Stimulated activated naive CD4-positive, alpha-beta T cell (primary cell): ENCODE measurements around the gene LHB.

ENCODE experiments used
- DNase-seq, 6 experiments: peaks; one replicate each; lab custom pipeline; 2025; lab: John Stamatoyannopoulos, UW

The LHB gene

DNA sequence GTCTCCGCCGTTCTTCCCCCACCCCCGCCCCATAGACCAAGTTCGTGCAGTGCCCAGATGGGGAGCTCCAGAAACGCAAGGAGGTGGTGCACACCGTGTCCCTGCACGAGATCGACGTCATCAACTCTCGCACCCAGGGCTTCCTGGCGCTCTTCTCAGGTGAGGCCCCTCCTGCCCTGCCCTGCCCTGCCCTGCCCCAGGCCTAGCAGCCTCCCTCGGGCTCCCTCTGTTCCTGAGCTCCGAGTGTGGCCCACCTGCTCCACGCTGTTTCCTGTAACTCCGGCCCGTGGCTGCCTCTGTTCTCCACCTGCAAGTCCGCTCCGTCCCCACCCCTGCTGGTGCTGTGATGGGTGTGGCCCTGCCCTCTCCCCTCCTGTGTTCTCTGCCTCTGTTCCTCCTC is 6.4 kb downstream of the LHB start:
- DNase-seq = no peak

DNA sequence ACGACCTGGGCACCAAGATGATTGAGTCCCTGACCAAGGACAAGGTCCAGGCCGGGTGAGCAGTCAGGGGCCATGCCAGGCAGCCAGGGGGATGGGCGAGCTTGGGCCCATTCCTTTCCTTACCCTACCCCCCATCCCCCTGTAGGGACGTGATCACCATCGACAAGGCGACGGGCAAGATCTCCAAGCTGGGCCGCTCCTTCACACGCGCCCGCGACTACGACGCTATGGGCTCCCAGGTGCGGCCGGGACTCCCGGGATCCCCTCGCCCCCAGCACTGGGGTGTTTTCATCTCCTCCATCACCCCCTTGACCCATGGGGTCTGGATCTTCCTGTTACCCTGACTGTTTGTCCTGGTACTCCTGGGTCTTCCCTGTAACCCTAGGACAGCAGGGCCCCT is 7.1 kb downstream of the LHB start:
- DNase-seq = no peak

DNA sequence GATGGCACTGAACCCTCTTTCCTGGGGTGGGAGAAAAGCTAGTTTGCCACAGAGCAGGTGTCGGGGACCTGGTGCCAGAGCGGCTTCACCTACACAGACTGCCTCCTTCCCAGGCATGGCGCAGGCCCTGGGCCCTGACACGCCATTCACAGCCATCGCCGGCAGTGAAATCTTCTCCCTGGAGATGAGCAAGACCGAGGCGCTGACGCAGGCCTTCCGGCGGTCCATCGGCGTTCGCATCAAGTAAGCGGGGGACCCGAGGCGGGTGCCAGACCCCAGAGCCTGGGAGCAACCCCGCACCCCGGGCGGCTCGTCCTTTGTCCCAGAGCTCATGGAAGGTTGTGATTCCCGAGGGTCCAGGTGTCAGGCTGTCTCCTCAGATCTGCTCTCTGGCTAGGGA is 10.0 kb downstream of the LHB start:
- no peak for DNase-seq

DNA sequence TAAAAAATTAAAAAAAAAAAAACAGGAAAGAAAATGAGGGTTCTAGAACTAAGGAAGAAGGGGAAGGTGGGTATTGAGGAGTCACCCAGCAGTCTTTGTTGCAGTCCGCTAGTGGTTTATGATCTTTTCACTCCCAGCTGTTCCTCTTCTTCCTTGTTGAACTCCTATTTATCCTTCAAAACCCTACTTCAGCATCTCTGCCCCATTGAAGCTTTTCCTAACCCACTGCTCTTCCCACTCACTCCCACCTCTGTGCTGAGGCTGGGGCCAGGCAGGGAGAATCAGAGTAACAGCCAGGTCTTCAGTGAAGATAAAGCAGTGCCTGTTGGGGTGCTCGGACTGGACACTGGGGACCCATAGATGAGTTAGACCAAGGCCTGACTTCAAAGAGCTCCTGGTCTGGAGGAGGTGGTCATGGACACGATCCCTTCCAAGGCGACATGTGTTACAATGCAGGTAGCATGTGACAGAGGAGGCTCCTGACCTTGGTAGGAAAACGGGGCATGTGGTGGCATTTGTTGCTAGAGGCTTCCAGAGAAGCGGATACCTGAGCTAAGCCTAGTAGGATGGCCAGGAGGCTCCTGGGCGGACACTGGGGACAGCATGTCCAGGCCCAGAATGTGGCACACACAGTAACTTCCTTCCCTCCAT is 11.8 kb downstream of the LHB start:
- no peak for DNase-seq

- DNase-seq = no peak
These were observed 12.8 kb downstream of the LHB start for GRCh38 chr19:49004133-49004532.

DNA sequence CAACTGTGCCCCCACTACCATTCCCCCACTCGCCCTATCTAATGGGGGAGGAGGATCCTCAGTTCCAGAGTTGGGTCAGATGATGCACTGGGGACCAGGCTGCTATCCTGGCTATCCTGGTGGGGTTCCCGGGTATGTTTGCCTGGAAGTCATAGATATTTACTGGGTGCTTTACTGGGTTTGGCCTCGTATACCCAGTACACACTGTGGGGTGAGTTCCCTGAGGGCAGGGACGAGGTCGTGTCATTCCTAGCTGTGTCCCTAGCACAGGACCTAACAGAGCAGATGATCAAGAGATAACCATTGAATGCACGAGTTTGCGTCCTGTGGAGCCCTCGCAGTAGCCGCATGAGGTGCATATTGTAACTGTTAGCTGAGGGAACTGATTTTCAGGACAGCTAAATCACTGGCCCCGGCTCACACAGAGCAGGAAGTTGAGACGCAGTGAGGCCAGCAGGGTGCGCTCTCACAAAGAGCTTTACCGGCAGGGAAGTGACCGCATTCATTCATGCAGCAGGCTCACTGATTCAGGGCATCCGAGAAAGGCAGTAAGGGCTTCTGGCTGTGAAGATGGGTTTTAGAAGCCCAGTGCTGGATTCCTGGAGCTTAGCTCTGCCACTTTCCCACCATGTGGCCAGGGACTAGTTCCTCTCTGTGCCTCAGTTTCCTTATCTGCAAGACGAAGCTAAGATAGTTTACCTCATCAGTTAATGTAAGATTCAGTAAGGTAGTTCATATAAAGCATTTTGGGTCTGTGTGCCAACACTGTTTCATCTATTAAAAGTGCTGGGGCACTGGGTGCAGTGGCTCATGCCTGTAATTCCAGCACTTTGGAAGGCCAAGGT is 17.2 kb downstream of the LHB start:
- peak; percentile 29 to 65 (median 46) for DNase-seq

- DNase-seq = peak in 3 of 6 experiments; percentile 10 to 29 (median 15)
These were observed 18.9 kb downstream of the LHB start for GRCh38 chr19:48997972-48998371.

DNA sequence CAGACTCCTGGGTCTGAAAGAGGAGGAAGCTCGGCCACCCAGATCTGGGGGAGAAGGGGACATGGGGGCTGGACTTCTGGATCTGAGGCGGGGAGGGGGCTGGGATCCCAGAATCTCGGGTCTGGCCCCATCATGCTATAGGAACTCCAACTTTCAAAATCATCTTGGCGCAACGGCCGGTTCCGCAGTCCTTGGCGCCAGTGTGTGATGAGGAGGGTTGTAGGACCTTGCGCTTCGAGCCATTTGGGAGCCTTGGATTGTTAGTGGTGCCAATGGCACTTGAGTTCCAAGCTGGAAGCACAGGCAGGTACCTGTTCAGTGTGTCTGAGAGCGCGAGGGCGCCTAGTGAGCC is 22.9 kb downstream of the LHB start:
- DNase-seq = no peak

- peak; percentile 98 to 100 (median 99) for DNase-seq
These were observed 23.5 kb downstream of the LHB start, which contains the start of the genes GYS1 and RUVBL2 for GRCh38 chr19:48993175-48994034. Gene GYS1, minus strand, starts transcription at chr19:48993309. Its CDS starts 197 bp downstream, at chr19:48993112. Gene RUVBL2, plus strand, starts transcription at chr19:48993887. Its CDS starts 25 bp downstream, at chr19:48993912.

GRCh38 chr19:48992581-48993174 is 24.2 kb downstream of the LHB start:
- no peak for DNase-seq

- no peak for DNase-seq
These were observed 24.9 kb downstream of the LHB start for GRCh38 chr19:48991873-48992580.

- DNase-seq = no peak
These were observed 25.8 kb downstream of the LHB start for GRCh38 chr19:48991011-48991609.

- no peak for DNase-seq
These were observed 26.5 kb downstream of the LHB start for GRCh38 chr19:48990400-48990799.

DNA sequence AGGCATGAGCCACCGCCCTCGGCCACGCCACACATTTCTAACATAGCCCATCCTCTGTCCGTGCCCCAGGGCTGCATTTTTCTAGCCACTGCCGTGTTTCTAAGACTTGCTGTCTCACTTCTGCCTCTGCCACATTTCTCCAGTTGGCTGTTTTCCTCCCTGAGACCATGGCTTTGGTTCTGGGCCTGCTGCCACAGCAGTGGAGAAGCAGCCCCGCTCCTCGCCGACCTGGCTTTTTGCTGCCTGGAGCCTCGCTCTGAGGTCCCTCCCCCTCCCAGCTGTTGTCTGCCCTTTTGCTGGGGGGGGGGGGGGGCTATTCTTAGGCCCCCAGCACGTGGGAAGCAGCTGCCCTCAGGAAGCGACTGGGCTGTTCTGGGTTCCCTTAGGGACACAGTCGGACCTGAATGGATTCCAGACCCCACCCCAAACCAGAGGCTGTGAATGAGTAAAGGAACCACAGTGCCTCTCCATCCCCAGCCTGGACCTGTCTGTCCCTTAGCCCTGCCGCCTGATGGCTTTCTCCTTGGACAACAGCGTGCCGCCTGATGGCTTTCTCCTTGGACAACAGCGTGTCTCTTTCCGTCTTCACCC is 27.1 kb downstream of the LHB start:
- no peak for DNase-seq

DNA sequence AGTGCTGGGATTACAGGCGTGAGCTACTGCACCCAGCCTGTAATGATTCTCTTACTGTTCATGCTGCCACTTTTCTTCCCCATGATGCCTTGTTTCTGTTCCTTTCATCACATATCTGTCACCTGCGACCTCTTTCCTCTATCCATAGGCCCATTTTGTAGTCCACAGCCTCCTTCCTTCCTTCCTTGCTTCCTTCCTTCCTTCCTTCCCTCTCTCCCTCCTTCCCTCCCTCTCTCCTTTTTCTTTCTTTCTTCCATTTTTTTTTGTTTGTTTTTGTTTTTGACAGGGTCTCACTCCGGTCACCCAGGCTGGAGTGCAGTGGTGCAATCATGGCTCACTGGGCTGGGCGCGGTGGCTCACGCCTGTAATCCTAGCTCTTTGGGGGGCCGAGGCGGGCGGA is 28.0 kb downstream of the LHB start:
- DNase-seq = no peak

GRCh38 chr19:48988286-48988685 is 28.6 kb downstream of the LHB start:
- DNase-seq = no peak

DNA sequence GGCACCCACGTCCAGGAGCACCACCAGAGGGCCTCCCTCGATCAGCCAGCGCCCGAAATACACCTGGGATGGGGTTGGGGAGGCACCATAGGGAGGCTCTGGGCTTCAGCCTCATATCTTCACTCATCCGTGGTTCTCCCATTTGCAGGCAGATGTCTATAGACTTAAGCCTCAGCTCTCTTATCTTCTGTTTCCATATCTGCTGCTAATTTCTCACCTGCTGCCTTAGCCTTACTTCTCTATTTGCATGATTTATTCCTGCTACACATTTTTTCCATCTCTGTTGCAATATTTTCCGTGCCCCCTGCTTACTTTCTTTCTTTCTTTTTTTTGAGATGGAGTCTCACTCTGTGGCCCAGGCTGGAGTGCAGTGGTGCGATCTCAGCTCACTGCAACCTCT is 29.6 kb downstream of the LHB start:
- DNase-seq = no peak

DNA sequence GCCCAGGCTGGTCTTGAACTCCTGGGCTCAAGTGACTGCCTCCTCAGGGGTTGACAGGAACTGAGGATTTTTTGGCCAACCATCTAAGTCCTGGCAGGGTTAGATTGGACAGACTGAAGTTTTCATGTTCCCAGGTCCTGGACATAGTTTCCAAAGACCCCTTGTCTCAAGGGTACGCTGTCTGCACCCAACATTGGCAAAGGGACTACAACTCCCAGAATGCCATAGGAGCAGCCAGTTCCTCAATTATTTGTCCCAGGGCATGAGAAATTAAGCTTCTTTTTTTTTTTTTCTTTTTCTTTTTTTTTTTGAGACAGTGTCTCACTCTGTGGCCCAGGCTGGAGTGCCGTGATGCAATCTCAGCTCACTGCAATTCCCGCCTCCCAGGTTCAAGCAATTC is 30.7 kb downstream of the LHB start:
- no peak for DNase-seq

DNA sequence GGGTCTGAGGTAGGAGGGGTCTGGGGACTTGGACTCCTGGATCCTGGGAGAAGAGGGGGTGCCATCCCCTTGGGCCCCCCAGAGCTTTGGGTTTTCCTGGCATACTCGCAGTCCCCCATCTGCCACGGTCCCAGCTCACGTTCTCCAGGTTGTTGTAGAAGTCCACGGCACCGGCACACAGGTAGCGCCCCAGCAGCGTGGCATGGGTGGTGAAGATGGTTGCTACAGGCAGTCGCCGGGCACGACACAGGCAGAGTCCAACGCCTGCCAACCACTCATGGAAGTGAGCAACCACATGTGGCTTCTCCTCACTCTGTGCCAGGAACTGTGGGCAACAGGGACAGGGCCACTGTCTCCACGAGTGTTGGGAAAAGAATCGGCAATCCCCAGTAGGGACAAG is 31.2 kb downstream of the LHB start:
- no peak for DNase-seq

GRCh38 chr19:48982280-48982679 is 34.6 kb downstream of the LHB start:
- no peak for DNase-seq

- DNase-seq = no peak
These were observed 39.8 kb downstream of the LHB start for GRCh38 chr19:48977061-48977460.
